ENCODE measurements around the gene GPR146.

GRCh38 chr7:1064581-1064980 lies 20.2 kb downstream of the GPR146 start:
- TF ChIP-seq EZH2 (optimal IDR thresholded peaks at IDR 0.05; ENCODE audit: low read depth, low read length) (no peak), CTCF (IDR thresholded peaks at IDR 0.05; ENCODE audit: low read length) (no peak)

All from MM.1S (cell line).